B cell (primary cell): ENCODE measurements around the gene NCAPH2. TPM values are rescaled to one million over a fixed set of nuclear protein-coding genes. Genes with fewer than 3 reads are reported as not detected.

Experiments used
- ATAC-seq: fragments of 200-7000 bp; cut with Tn5 transposase; one replicate; pipeline ENCODE4 v1.10.0; 2021; ENCODE audit warnings: low read depth, mild to moderate bottlenecking, moderate number of reproducible peaks, moderate library complexity
- CTCF ChIA-PET: fragments of 350-600 bp; sonication (Branson Sonifier 250); formaldehyde crosslinking; loops from one replicate; lab custom pipeline; 2021; ENCODE audit warnings: antibody characterized with exemption, inconsistent platforms; lab: Charles Lee
- POLR2A ChIA-PET: fragments of 350-600 bp; sonication (Branson Sonifier 250); formaldehyde crosslinking; loops from one replicate; lab custom pipeline; 2021; ENCODE audit warnings: antibody characterized with exemption; lab: Charles Lee
- DNase-seq: peaks from one replicate; pipeline ENCODE4 v3.0.0; 2013
- H2AFZ ChIP-seq: 2 replicates; pipeline ENCODE4 v1.6.1; 2012; ENCODE audit warnings: mild to moderate bottlenecking, low read depth, low read length; ENCODE audit not compliant: insufficient read depth, poor library complexity, severe bottlenecking
- H3K27ac ChIP-seq, 2 donors: 1 replicate in 1 of 2; 2 replicates in 1 of 2; pipeline ENCODE4 v1.5.1; 2012 to 2013; ENCODE audit warnings: low read length in 2 of 2, mild to moderate bottlenecking in 2 of 2, moderate library complexity in 1 of 2
- H3K27me3 ChIP-seq, 4 experiments: fragments of 200-600 bp in 1 of 4; sonication (generic) in 1 of 4; replicated peaks in 1 of 4; 1 replicate in 2 of 4; 2 replicates in 2 of 4; pipeline versions ENCODE4 v1.6.1 to v1.7.0; 2013 to 2016; ENCODE audit warnings: low read length in 3 of 4, mild to moderate bottlenecking in 2 of 4, mixed read lengths in 1 of 4, moderate library complexity in 1 of 4; ENCODE audit not compliant: insufficient read depth in 4 of 4, control insufficient read depth in 3 of 4; ENCODE audit errors: control extremely low read depth in 1 of 4
- H3K36me3 ChIP-seq, 2 experiments: replicated peaks in 1 of 2; 1 replicate in 1 of 2; 2 replicates in 1 of 2; pipeline versions ENCODE4 v1.6.1 to v1.7.1; 2013; ENCODE audit warnings: low read length in 1 of 2; ENCODE audit not compliant: insufficient read depth in 2 of 2, control insufficient read depth in 1 of 2; ENCODE audit errors: control extremely low read depth in 1 of 2, extremely low read depth in 1 of 2
- H3K4me1 ChIP-seq, 2 donors: fragments of 200-600 bp in 1 of 2; sonication (generic) in 1 of 2; 1 replicate in 1 of 2; 2 replicates in 1 of 2; pipeline versions ENCODE4 v1.5.1 to v1.6.1; 2013 to 2017; ENCODE audit warnings: low read length in 2 of 2; ENCODE audit not compliant: control insufficient read depth in 2 of 2, insufficient read depth in 2 of 2
- H3K4me2 ChIP-seq: replicated peaks from 2 replicates; pipeline ENCODE3; 2012; ENCODE audit warnings: mild to moderate bottlenecking, low read depth, low read length; ENCODE audit not compliant: poor library complexity, severe bottlenecking
- H3K4me3 ChIP-seq, 5 experiments: fragments of 200-600 bp in 1 of 5; sonication (generic) in 1 of 5; 1 replicate in 3 of 5; 2 replicates in 2 of 5; pipeline versions ENCODE4 v1.5.1 to v1.7.0; 2011 to 2016; ENCODE audit warnings: low read length in 4 of 5, mild to moderate bottlenecking in 4 of 5, low read depth in 2 of 5, control low read depth in 1 of 5, moderate library complexity in 1 of 5; ENCODE audit not compliant: insufficient read depth in 1 of 5; ENCODE audit errors: control extremely low read depth in 1 of 5, extremely low read depth in 1 of 5
- H3K79me2 ChIP-seq: fragments of 200-600 bp; sonication (generic); one replicate; pipeline ENCODE4 v1.6.0; 2016; ENCODE audit warnings: low read length; ENCODE audit not compliant: control insufficient read depth, insufficient read depth
- H3K9ac ChIP-seq: fragments of 200-600 bp; sonication (generic); 2 replicates; pipeline ENCODE4 v1.6.1; 2017; ENCODE audit warnings: mild to moderate bottlenecking, low read length, moderate library complexity
- H3K9me3 ChIP-seq, 3 donors: one replicate each; pipeline versions ENCODE4 v1.6.1 to v1.7.1; 2013; ENCODE audit warnings: low read length in 2 of 3; ENCODE audit not compliant: control insufficient read depth in 2 of 3, insufficient read depth in 1 of 3; ENCODE audit errors: control extremely low read depth in 1 of 3
- H4K20me1 ChIP-seq: 2 replicates; pipeline ENCODE4 v1.6.0; 2012; ENCODE audit warnings: mild to moderate bottlenecking, low read length; ENCODE audit not compliant: insufficient read depth, control insufficient read depth, poor library complexity, severe bottlenecking
- H3K27ac Mint-ChIP-seq: one replicate; pipeline ENCODE4 v1.8.0; 2021; ENCODE audit warnings: mixed read lengths
- H3K27me3 Mint-ChIP-seq: one replicate; pipeline ENCODE4 v1.8.0; 2021; ENCODE audit warnings: mixed read lengths
- H3K4me1 Mint-ChIP-seq: one replicate; pipeline ENCODE4 v1.8.0; 2021; ENCODE audit warnings: mixed read lengths
- H3K4me3 Mint-ChIP-seq: one replicate; pipeline ENCODE4 v1.8.0; 2021; ENCODE audit warnings: mixed read lengths
- H3K9me3 Mint-ChIP-seq: one replicate; pipeline ENCODE4 v1.8.0; 2022; ENCODE audit warnings: mixed read lengths; ENCODE audit not compliant: insufficient read depth
- EZH2 ChIP-seq: IDR thresholded peaks from 2 replicates; pipeline ENCODE4 v1.6.1; 2012; ENCODE audit warnings: borderline replicate concordance, low read depth, mild to moderate bottlenecking, moderate library complexity, low read length; ENCODE audit not compliant: insufficient read depth, poor library complexity, severe bottlenecking
- WGBS: methylation state at CpG from one replicate; pipeline ENCODE4 v1.1.5; 2013; ENCODE audit warnings: missing lambda C conversion rate; ENCODE audit not compliant: insufficient coverage; 5-methylcytosine and 5-hydroxymethylcytosine counted together
- intact Hi-C: fragments of 100-400 bp; cut with micrococcal nuclease; formaldehyde crosslinking; loops from one replicate; pipeline ENCODE4 v1.10.0; 2022
- polyA plus RNA-seq: library from polyadenylated mRNA; depleted of rRNA; stranded (reverse); fragments of >200 nt; gene quantifications from 2 replicates; pipeline ENCODE4 v1.2.3, GENCODE V29; 2012
- total RNA-seq, 2 donors: library from RNA; stranded (reverse); fragments of 120-200 nt in 1 of 2; gene quantifications; 1 replicate in 1 of 2; 2 replicates in 1 of 2; pipeline versions ENCODE4 v1.2.3 to v1.2.4, GENCODE V29; 2013 to 2022
- TF ChIP-seq, protein P1 (sequence below): fragments of 200-600 bp; IDR thresholded peaks from one replicate; pipeline ENCODE4 v1.8.0; 2022; ENCODE audit warnings: antibody characterized with exemption, mild to moderate bottlenecking

NCAPH2 gene
- total and polyA plus RNA-seq, 2 donors (not counting 1 experiment from before 2014, with no cell fraction given): 47.1 to 76.9 TPM

DNA sequence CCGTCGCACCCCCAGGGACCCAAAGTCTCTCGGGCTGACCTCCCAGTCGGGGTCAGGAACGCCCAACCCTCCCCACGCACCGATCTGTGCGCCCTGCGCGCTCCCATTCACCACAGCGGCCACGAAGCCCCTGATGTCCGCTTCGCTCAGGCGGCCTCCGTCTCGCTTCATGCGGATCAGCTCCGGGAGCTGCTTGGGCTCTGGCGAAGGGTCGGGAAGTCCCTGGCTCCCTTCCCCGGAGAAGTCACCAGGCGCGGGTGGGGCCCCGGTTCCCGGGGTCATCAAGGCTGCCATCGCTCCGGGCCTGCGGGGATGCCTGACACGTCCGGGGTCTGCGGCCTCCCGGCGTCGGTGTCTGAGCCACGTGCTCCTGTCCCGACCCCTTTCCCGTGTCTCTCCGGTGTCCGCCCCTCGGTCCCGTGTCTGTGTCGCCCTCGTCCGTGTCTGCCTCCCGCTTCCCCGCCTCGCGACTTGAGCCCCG, 21.4 kb downstream of the NCAPH2 start:
- ChIA-PET POLR2A (interaction anchor here (0.7 to 5.4 kb wide), 9 partner anchors 11 to 99 kb away, joined by 3 to 104 read pairs (median 5); partner anchors contain the start of genes ARSA, LMF2, NCAPH2 and SYCE3), CTCF (interaction anchor here (1.1 to 5.5 kb wide), 5 partner anchors 9 to 279 kb away, joined by 4 to 81 read pairs (median 11); partner anchors contain the start of genes HDAC10 and SYCE3)
- ATAC-seq (no peak), DNase-seq (no peak)
- H3K4me3 Mint-ChIP-seq: peak overlapping the region; percentile 86
- H3K79me2 ChIP-seq: peaks cover 19% of the 10 kb centered on the region
- H3K36me3 ChIP-seq: no peaks in the 10 kb centered on the region
- H3K4me1 Mint-ChIP-seq: peaks cover 53% of the 10 kb centered on the region
- H3K27me3 Mint-ChIP-seq: no peaks in the 10 kb centered on the region
- H2AFZ ChIP-seq: peak overlapping the region; percentile 59
- peaks cover 0 to 9% (median 0%) of the 10 kb centered on the region in 3 donors for H3K9me3 ChIP-seq
- no peaks in the 10 kb centered on the region for H3K9me3 Mint-ChIP-seq
- H3K4me3 ChIP-seq: peak overlapping the region; percentile 14 to 95 (median 95)
- H4K20me1 ChIP-seq: peaks cover 9% of the 10 kb centered on the region
- peaks cover 25 to 67% of the 10 kb centered on the region in 2 donors for H3K4me1 ChIP-seq
- H3K27ac ChIP-seq: peak overlapping the region; percentile 81 to 99
- peak overlapping the region; percentile 84 for H3K4me2 ChIP-seq
- H3K9ac ChIP-seq: peak overlapping the region; percentile 97
- TF ChIP-seq EZH2: no peak
- TF ChIP-seq, protein P1, sequence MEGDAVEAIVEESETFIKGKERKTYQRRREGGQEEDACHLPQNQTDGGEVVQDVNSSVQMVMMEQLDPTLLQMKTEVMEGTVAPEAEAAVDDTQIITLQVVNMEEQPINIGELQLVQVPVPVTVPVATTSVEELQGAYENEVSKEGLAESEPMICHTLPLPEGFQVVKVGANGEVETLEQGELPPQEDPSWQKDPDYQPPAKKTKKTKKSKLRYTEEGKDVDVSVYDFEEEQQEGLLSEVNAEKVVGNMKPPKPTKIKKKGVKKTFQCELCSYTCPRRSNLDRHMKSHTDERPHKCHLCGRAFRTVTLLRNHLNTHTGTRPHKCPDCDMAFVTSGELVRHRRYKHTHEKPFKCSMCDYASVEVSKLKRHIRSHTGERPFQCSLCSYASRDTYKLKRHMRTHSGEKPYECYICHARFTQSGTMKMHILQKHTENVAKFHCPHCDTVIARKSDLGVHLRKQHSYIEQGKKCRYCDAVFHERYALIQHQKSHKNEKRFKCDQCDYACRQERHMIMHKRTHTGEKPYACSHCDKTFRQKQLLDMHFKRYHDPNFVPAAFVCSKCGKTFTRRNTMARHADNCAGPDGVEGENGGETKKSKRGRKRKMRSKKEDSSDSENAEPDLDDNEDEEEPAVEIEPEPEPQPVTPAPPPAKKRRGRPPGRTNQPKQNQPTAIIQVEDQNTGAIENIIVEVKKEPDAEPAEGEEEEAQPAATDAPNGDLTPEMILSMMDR: no peak
- intact Hi-C loops: loop anchor here (5.0 kb wide), 1 partner anchor 57 kb away; no protein-coding TSS in a partner anchor
- H3K27ac Mint-ChIP-seq: peak overlapping the region; percentile 83
- H3K27me3 ChIP-seq: no peaks in the 10 kb centered on the region
- WGBS: 28% methylated on average over 50 of the region's 50 CpGs
